Esophagus squamous epithelium (tissue), 4 donors: ENCODE results near the gene MEN1.

Experiments used
- CTCF ChIP-seq, 6 experiments: fragments of 450-650 bp in 4 of 6; fragments of 200-600 bp in 2 of 6; sonication (generic) in 2 of 6; IDR thresholded peaks; one replicate each; pipeline ENCODE4 v1.5.1; 2016 to 2019; ENCODE audit warnings: antibody characterized with exemption in 6 of 6, mild to moderate bottlenecking in 4 of 6, moderate library complexity in 4 of 6
- POLR2A ChIP-seq, 4 donors: fragments of 450-650 bp; IDR thresholded peaks; one replicate each; pipeline ENCODE4 v1.6.1; 2017; ENCODE audit warnings: antibody characterized with exemption in 4 of 4, mild to moderate bottlenecking in 4 of 4, moderate library complexity in 3 of 4

- TF ChIP-seq CTCF (IDR thresholded peaks at IDR 0.05) (no peak), POLR2A (IDR thresholded peaks at IDR 0.05) (no peak)
Measured at GRCh38 chr11:64765851-64766665, 44.3 kb downstream of the MEN1 start.
